Activated T-helper 1 cell treated with Interleukin-2 at 50 U/mL for 16 hours (primary cell): ENCODE measurements around the gene PRELID1.
A peak's percentile ranks its signal among the peaks of the same experiment; 100 is the strongest.

ENCODE experiments used
- DNase-seq: peaks from one replicate; pipeline ENCODE4 v3.0.0-alpha.2; 2020; ENCODE audit warnings: low read depth

PRELID1 gene

DNA sequence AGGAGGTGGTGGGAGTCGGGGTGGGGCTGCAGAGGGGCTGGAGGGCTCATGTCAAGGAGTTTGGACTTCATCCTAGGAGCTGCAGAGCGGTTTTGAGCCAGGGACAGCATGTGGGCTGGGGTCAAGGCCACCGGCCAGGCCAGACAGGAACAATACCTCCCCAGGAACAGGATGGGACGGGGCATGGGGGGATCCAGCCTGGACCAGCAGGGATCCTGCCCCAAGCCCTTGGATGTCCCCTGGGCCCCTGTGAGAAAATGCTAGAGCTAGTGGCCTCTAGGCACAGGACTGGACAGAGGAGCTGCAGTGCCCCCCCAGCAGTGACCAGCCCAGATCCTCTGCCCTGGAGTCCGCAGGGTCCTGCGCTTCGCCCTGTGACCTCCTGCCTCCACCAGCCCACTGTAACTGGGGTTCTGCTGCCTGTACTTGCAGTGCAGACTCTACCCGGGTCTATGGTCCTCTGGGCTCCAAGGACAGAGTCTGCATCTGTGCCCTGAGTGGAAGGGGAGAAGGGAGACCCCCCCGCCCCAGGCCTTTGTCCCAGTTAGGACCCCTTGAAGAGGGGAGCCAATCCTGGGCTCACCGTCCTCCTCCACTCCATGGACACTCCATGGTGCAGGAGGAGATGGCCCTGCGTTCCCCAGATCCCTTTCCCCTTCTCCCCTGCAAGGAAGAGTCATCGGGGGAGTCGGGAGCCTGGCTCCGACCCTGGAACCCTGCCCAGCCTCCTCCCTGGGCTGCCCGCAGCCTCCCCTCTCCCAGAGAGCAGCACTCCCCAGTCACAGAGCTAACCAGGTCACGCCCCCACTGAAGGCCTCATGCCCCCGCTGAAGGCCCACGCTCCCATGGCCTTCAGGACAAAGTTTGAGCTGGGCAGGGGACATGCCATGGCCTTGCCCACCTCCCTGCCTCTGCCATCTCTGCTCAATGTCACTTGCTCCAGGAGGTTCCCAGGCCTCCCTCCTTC, 11.1 kb downstream of the PRELID1 start:
- DNase-seq, result no peak

DNA sequence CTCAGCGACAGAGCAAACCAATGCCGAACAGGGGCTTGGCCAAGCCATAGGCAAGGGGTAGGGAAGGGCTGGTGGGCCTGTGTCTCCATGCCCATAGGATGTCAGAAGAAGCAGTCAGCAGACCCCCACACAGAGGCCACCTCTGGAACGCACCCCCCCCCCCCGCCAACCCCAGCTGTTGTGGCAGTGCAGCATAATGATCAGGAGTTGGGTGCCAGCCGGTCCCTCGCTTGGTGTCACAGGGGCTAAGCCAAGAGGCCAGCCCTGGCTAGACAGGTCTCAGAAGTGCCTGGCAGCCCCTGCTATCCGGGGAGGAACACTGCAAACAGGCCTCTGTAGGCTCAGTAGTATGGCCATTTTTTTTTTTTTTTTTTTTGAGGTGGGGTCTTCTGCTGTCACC, 11.8 kb downstream of the PRELID1 start:
- no peak for DNase-seq

DNA sequence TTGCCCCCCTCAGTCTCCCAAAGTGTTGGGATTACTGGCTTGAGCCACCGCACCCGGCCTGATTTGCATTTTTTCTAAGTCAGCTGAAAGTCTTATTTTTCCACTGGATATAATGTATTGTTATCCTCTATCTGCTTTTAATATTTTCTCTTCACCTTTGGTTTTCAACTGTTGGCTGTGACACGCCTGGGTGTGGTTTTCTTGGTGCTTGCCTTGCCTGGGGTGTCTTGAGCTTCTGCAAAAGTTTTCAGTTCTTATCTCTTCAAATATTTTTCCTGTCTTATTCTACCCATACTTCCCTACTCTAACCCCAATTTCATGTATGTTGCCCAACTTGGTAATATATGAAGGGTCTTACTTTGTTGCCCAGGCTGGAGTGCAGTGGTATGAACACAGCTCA, 12.4 kb downstream of the PRELID1 start:
- DNase-seq, result no peak

DNA sequence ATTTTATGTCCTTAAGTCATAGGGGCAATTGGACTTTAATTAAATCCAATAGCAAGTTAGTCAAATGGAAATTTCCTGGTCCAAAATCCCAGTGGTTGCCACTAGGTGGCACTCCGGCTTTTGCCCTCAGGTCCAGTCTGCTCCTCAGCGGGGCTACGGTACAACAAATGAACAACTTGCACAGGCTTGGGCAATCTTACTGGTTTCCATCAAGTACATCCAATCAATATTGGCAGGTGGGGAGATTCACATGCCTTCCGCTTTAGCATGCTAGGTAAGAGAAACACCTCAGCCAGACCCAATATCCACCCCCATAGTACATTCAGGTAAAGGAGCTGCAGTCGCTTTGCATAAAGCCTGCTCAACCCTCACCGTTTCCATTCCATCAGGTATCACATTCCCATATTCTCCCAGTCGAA, 14.4 kb downstream of the PRELID1 start:
- peak; percentile 53 for DNase-seq

DNA sequence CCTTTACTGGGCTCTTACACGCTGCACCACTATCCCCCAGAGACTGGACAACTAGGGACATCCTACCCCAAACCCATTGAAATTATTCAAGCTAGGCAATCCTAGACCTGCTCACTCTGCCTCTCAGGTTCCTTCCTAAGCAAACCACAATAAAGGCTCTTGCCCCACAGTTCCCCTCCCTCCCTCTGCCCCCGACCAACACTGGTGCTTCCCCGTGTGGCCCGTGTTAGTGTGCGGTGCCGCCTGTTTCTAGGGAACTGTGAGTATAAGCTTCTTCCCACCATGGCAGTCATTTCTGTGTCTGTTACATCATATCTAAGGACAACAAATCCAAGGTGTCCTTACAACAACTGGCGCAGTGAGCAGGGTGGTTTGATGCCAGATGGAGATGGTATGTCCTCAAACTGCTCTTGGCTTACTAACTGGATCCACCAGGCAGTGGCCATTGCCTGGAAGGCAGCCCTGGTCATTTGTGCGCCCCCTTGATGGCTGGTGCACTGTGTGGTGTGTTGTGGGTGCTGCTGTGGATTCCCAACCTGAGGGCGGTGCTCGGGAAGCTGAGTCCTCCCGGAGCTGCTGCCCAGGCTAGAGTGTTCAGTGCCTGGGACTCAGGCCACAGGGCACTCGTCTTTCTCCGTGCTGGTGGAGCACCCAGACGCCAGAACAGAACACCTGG, 16.5 kb downstream of the PRELID1 start:
- DNase-seq, result no peak

DNA sequence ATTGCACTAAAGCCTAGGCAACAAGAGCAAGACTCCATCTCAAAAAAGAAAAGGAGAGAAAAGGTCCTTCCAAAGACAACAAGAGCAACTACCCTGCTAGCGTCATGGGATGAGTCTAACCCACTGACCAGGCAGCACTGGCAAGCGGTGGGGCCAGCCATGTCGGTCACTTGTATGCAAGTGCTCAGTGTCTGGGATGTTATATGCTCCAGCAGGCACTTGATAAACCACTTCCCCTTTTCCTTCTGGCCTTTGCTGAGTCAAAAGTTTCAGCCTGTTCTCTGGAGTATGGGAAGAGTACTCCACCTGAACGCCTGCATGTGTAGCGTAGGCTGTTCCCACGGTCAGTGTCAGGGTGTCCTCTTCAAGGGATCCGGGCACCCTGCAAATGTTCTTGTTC, 17.3 kb downstream of the PRELID1 start:
- DNase-seq, result no peak

DNA sequence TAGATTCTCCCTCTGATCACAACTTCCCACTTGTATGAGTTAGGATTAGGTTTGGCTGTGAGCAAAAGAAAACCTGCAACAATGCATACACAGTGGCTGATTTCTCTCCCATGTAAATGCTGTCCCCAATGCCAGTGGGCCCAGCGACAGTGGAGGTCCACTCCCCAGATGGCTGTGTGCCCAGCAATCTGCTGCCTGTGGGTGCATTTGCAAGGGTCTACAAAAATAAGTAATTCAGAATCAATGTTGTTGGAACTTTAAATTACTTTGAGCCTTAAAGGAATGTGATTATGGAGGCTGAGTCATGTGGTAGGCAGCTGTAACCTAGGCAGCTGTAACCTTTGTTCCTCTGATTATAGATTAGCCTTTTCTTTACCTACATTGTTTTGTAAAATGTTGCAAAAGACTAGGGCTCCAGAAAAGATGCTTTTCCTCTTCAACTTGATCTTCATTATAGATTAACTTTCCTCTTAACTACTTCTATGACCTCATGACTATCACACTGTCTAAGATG, 22.3 kb downstream of the PRELID1 start:
- DNase-seq, result no peak

DNA sequence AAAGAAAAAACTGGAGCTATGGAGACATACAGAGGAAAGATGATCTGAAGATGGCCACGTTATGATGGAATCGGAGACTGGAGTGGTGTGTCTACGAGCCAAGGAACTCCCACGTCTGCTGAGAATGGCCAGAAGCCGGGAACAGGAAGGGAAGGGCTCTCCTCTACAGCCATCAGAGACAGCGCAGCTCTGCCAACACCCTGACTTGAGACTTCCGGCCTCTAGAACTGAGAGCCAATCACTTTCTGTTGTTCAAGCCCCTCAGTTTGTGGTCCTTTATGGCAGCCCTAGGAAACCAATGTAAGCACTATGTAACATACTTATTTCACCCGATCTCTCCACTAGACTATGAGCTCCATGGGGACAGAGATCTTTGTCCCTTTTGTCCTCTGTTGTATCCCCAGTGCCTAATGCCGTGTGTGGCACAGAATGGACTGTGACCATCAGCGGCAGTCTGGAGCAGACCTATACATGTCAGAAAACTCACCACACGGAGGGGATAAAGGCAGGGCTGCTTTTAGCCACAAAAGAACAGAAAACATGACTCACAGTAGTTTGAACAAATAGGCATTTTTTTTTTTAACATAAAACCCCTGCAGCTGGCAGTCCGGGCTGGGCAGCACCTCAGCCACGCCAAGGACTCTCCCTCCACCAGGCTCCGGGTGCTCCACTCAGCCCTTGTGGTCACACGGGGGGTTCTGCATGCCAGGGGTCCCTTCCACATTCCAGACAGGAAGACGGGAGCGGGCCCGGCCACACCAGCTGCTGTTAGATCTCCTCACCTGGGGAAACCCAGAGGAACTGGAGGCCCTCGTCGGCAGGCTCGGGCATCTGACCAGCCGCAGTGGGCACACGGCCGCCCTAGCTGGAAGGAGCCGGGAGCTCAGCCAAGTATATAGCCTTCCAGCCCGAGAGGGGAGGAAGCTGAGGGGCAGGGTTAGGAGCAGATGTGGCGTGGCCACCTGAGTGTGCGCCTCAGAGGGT, 24.2 kb downstream of the PRELID1 start:
- DNase-seq, result no peak

DNA sequence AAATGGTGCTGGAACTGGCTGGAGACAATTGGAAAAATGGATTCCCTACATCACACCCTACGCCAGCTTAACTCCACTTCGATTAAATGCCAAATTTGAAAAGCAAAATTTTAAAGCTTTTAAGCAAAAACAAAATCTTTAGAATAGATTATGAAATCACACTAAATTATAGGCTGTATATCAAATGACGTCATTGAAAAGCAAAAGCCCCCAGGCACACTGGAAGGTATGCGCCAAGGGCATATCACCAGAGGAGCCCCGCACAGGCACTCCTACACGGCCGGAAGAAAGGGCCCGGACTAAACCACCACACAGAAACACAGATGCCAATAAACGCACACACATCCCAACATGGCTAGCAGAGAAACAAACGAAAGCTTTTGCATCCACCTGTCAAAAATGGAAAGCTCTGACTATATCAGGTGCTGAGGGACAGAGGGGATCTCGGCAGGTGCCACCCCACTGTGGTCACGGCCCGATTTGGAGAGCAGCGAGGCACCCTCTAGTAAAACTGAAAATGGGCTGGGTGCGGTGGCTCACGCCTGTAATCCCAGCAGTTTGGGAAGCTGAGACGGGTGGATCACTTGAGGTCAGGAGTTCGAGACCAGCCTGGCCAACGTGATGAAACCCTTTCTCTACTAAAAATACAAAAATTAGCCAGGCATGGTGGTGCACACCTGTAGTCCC, 25.1 kb downstream of the PRELID1 start:
- no peak for DNase-seq

DNA sequence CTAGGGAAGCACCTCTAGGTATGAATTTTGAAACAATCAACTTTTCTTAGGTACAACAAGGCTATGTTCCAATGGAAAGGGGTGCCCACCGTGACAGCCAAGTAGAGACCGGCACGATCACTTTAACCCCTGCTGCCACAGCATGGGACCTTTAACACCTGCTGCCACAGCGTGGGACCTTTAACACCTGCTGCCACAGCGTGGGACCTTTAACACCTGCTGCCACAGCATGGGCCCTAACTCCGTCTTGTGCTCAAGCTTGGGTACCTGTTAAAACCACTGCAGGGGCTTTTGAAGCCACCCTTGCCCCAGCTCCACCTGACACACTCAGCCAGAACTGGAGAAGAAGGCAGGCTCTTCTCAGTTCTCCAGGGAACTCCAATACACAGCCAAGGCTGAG, 26.3 kb downstream of the PRELID1 start:
- no peak for DNase-seq

DNA sequence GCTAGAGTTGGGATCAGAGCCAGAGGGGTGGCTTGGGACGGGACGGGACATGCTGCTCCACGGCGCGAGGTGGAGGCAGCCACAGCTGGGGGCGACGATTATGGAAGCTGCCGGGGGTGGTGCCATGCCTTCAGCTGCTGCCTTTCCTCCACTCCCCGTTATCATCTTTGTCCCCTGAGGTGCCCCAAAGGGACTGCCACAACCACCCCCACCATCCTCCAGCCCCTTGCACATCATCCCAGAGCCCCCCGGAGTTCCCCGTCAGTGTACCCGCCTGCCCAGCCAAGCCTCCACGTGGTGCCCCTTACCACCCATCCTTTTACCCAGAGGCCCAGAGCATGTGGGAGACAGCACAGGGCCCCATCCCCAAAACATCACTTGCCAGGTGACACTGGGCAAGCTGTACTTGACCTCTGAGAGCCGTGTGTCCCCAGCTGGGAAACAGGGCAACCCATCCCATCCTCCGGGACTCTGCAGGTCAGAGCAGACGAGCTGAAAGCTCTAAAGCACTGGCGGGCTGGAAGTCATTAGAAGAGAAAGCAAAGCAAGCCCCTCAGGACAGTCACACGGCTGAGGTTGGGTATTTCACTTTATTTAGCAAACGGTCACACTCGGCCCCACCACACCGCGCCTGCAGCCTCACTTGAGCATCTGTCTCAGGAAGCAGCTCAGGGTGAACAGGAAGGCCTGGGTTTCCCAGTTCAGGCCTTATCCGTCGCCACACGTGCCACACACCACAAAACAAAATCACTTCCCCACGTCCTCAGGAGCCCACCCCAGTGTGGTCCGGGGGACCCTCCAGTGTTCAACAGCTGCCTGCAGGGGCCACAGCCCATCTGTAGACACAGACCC, 27.6 kb downstream of the PRELID1 start:
- no peak for DNase-seq

DNA sequence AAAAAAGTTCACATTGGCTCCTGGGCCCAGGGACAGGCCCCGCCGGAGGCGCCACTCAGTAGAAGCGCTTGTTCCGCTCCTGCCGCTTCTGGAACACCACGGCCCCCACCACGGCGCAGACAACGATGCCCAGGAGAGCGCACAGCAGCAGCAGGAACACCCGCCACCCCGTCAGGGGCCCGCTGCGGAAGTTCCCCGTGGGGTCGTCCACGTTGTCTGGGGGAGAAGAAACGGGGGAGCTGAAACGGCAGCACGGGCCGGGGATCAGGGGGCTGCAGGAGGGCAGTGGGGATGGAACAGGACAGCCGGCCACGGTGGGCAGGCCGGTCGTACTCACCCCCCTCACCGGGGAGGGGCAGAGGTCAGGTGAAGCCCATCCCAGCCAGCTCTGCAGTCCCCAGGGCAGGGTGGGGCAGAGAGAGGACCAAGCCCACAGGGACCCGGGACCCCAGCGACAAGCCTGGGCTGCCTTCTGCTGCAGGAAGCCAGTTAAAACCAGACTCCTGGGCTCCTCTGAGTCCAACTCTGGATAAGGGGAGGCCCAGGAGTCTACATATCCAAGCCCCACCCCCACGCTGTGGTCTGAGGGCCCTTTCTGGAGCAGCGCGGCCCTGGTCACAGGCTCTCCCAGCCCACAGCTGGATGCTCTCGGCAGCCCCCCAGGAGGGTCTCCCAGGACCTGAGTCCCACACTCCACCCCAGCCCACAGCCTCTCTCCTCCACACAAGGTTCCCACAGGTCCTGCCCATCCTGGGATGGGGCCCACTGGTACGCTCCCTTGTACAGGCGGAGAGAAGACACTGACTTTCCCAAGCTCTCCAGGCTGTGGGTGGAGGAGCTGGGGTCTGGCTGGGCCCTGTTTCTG, 28.7 kb downstream of the PRELID1 start:
- no peak for DNase-seq

DNA sequence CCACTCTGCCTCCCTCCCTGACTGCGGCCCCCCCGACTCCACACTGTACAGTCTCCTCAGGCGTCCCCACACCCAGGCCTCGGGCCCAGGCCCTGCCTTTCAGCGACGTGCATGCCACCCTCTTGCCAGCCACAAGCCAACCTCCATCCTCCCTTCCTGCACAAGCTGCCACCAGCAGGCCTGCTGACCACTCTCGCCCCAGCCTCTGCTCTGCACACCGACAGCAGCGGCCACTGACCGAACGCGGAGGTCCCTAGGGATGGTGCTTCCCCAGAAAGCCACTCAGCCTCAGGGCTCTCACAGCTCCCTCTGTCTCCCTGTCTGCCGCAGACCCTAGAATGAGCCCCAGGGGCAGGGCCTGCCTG, 29.3 kb downstream of the PRELID1 start:
- no peak for DNase-seq

DNA sequence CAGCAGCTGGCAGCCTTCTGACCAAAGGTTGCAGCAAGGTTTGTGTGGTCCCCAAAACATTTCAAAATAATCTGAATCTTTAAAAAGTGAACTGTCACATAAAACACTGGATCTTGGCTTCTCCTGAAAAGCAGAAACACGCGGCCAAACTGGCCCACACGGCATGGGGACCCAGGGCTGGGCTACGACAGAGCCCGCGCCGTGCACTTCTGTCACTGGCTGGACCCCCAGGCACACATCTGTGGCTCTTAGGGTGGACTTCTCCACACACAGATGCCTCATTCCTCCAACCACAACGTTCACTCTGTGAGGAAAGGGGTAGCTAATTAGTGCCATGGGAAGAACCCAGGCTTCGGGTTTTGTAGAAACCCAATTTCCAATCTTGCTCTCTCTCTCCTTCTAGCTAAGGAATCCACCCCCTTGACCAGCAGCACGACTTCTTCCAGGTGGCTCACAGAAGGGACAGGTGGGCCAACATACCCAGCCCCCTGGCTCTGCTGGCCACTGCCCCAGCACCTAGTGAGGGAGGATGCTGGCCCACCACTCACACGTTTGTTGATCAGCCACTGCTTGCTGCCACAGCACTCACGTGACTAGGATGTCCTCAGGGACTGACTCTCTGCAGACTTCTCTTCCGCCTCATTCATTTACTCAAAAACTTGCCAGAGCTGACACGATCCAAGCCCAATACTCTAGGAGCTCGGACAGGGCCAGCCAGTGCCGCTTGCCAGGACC, 30.0 kb downstream of the PRELID1 start:
- no peak for DNase-seq

DNA sequence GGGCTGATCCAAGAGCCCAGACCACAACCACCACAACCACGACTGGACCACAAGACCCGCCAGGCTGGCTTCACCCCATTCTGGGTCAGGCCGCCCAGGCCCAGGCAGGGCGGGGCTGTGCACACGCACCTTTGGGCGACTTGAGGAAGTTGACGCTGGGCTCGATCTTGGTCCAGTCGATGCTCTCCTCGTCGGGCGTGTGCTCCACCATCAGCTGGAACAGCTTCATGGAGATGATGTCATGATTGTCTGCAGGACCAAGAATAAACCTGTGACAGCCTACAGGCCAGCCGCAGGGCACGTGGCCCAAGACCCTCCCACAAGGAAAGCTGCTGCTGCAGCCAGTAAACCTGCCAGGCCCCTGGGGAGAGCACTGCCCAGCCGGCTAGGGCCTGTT, 30.6 kb downstream of the PRELID1 start:
- DNase-seq, result no peak

DNA sequence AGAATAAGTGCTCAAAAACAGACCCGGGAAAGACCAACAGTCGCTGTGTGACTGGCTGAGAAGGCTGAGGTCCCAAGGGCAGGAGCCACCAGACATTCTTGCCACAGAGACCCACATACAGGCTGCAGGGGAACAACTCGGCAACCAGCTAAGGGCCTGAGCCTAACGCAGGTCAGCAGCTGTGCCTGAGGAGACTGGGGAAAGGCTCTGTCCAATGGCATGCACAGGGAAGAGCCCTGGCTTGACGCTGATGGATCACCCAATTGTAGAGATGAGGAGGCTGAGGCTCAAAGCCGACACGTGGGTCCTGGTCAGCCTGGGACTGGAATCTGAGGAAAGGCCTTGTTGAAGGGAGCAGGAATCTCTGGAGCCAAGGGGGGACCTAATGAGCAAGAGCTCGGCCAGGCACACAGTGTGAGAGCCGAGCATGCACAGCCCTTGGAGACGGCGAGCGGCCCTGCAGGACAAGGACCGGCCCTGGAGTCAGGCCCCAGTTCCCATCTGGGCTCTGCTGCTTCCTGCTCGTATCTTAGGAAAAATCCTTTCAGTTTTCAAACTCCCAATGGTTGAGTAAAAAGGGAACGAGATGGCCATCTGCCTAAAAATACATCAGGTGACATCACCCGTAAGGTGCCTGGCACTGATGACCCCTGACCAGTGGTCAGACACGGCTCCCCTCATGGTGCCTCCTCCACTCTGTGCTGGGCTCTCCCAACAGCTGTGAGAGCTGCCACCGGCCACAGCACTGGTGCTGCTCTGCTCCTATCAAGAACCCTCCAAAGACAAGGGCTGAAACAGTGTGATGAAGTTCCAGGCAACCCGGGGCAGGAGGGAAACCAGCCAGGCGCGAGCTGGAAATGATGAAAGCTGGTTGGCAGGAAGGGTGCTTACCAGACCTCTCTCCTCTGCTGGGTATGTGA, 31.4 kb downstream of the PRELID1 start:
- no peak for DNase-seq

DNA sequence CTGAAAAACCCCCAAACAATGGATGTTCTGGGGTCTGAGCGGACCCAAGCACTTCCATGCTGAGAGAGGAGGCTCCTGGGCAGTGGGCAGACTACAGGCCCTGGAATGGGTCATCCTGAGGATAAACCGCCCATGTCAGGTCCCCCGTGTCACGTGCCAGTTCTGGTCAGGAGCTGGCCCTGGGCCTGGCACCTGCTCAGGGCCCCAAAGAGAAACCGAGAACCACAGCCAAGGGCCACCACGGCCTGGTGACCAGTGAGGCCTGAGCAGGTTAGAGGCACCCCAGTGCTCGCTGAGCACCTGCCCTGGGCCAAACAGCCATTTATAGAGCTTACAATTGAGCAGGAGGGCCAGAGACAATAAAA, 32.1 kb downstream of the PRELID1 start:
- no peak for DNase-seq

DNA sequence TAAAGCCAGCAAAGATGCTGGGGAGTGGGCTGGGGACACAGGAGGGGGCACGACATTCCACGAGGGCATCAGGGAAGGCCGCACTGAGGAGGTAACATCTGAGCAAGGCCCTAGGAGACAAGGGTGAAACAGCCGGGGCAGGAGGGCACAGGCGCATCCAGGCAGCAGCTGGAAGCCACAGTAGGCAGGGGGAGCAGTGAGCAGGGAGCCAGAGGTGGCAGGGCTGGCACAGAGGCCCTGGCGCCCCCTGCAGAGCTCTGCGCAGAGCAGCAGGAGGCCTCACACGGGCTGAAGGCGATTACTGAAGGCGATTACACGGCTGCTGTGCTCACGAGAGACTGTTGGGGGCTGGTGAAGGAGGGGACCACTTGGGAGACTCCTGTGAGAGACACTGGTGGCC, 32.5 kb downstream of the PRELID1 start:
- DNase-seq, result no peak
